DMS114 treated with DMSO at 0.1 percent for 48 hours (cell line): ENCODE measurements around the gene CCN2.

ENCODE experiments used
- DNase-seq: peaks from one replicate; lab custom pipeline; 2025; ENCODE audit not compliant: unreplicated experiment; lab: John Stamatoyannopoulos, UW

Gene CCN2, protein sequence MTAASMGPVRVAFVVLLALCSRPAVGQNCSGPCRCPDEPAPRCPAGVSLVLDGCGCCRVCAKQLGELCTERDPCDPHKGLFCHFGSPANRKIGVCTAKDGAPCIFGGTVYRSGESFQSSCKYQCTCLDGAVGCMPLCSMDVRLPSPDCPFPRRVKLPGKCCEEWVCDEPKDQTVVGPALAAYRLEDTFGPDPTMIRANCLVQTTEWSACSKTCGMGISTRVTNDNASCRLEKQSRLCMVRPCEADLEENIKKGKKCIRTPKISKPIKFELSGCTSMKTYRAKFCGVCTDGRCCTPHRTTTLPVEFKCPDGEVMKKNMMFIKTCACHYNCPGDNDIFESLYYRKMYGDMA

DNA sequence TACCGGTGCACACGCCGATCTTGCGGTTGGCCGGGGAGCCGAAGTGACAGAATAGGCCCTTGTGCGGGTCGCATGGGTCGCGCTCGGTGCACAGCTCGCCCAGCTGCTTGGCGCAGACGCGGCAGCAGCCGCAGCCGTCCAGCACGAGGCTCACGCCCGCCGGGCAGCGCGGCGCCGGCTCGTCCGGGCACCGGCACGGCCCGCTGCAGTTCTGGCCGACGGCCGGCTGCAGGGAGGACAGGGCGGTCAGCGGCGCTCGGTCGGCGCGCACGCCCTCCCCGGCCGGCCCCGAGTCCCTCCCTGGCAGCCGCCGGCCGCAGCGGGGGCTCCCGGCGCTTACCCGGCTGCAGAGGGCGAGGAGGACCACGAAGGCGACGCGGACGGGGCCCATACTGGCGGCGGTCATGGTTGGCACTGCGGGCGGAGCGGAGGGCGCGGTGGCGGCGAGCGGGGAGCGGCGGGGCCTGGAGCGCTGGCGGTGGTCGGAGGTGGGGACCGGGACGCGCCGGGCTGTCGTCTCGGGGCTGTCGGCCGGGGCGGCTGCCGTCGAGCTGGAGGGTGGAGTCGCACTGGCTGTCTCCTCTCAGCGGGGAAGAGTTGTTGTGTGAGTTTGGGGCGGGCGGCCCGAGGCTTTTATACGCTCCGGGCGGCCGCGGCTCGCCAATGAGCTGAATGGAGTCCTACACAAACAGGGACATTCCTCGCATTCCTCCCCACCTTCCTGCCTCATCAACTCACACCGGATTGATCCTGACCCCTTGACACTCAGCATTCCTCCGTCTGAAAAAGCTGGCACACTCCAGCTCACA lies at the start of gene CCN2:
Gene CCN2, minus strand, starts transcription at position 606 of the 809 bp plus-strand sequence. Its CDS starts 200 bp downstream, at position 406.
- no peak for DNase-seq

DNA sequence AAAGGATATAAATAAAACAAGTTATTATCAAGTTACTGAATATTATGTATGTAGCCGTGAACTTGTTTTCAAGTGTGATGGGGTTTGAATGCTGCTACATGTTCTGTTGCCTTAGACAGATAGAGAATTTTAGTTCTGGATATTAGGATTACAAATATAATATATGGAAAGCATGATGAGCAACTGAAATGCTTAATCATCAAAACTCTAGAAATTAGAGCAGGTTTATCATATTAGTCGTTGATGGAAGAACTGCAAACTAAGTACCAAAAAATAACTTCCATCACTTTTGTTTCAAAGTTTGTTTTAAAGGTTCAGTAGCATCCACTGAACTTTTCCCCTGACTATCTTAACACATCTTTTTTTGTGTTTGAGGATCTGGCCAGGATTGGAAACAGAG lies 49.1 kb upstream of the CCN2 start:
- DNase-seq: no peak

DNA sequence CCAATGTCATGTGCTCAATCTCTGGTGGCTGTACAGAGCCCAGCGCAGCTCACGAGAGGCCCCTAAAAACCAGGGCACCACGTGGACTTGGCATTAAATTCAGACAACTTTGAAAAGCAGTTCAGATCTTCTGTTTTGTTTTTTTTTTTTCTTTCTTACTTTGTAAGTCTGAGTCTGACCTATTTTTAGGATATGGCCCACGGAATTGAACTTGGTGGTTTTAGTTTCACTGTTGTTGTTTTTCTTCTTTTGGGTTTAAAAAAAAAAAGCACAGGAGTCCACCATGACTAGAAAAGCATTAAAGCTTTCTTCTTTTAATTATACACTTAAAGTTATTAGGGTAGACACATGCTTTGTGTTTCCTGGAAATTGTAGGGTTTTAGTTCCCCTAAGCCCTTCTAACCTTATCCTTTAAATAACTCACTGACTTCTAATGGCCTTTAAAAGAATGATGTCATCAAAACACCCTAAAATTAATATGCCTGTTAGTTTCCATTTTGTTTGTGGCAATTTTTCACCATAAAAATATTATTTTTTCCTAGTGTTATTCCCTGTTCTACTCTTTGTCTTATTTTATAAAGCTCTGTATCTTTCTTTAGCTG lies 48.5 kb upstream of the CCN2 start:
- no peak for DNase-seq

DNA sequence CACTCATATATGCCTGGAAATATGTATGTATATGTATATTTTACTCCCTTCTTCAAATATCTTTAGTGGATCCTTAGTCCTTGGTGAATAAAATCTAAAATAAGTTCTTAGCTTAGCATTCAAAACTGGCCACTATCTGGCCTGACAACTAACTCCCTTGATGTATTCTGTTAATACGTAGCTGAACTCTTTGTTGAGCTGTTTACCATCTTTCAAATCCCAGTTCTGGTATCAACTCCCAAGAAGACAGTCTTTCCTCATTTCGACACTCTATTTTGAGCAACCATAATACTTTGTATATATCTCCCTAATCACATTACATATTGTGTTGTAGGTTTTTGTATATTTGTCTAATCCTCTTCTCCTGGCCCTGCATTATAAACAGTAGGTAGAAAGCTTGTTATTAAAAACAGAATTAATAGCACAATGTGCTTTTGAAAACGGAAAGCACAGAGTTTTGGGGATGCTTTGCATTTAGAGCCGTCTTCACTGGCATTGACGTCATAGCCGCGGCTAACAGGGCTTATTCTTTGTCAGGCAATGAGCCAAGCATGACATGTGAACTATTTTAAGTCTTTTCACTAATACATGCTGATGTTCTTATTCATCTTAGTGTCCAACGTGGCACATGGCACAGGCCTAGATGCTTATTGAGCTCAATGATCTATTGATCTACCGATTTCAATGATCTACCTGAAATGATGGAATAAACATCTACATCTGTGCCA lies 47.2 kb upstream of the CCN2 start:
- DNase-seq: no peak

DNA sequence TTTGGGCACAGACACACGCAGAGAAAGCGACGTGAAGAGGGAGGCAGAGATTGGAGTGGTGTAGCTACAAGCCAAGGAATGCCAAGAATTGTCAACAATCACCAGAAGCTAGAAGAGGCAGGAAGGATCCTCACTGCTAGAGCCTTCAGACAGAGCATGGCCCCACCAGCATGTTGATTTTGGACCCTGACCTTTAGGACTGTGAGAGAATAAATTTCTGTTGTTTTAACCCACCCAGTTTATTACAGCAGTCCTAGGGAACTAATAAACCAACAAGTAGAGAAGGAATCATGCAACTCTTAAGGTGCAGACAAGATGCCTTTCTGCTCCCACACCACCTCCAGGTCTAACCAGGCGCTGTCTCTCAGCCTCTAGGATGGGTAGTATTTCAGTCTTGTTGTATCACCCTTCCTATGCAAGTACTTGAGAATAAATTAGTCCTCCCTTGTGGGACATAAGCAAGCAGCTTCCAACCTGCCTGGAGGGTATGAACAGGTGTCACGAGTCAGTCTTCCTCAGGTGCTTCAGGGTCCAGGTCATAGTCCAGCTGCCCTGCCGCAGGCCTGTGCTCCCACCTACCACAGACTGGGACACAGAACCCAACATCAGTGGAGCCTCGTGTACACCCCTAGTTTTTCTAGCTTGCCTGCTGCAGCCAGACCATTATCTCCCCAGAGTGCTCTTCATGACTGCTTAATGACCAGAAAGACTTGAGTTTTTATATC lies 46.4 kb upstream of the CCN2 start:
- DNase-seq: no peak

DNA sequence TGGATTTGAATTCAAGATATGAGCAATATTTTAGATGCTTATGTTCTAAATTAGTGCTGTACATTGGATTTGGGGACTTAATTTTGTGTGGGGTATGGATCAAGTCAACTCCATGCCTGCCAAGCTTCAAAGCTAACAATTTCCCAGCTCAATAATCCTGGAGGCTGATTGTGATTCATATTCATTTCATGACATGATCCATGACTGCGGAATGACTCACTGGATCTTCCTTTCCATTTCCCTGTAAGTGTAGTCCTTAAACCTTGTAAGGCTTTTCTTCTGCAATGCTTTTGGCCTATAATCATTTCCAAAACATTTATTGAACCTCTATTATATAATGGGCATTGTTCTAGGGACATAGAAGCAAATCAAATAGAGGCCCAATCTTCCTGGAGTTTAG lies 44.7 kb upstream of the CCN2 start:
- no peak for DNase-seq

DNA sequence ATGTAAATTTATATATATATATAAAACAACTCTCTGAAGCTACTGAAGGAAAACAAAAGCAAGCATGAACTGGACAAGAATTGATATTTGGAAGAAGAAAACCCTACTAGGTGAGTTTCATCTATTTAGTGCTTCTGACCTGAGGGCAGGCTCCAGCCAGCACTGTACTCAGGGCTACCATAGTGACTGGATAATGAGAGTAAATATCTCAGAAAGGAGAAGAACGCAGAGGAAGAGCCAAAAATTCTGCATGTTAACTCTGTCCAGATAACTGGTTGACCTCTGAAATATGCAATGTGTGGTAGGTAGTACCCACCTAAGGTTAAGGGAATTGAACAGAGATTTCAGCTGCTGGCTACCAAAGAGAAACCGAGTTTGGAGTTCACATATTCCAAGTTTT lies 41.4 kb upstream of the CCN2 start:
- DNase-seq: no peak

DNA sequence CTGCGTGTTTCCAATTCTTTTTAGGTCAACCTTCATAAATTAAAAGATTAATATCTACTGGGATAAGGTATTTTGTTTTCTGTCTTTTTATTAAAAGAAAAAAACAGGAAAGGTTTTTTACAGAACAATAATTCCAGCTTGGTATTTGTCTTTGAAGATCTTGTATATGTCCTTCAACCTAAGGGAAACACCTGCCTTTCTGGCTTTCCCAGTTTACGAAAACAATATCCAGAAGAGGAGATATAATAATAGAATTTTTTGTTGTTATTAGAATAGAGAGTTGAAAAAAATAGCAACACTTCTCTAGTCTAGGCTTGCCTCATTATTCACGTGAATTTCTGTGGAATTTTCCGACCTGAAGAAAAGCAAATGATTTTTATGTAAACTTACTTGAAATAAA lies 37.9 kb upstream of the CCN2 start:
- DNase-seq: no peak

DNA sequence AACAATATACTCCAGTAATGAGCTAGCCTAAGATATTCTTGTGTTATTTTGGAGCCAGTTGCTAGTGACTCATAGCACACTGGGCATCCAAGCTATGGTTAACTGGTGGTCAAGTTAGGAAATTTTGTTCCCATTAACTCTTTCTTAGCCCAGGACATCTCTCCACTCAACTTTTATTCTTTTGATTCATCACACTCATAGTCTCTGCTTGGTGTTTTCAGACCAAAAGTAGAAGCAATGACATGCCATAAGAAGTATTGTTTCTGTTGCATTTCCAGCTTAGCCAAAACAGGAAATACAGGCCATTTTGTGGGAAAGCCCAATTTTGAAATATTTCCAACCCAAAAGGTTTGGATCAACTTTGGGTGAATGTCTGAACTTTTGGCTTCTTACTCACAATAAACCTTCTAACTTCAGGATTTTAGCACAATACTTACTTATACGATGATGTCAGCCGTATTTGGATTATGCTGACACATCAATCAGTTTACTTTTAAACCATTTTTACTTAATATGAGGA lies 31.6 kb upstream of the CCN2 start:
- DNase-seq: no peak

DNA sequence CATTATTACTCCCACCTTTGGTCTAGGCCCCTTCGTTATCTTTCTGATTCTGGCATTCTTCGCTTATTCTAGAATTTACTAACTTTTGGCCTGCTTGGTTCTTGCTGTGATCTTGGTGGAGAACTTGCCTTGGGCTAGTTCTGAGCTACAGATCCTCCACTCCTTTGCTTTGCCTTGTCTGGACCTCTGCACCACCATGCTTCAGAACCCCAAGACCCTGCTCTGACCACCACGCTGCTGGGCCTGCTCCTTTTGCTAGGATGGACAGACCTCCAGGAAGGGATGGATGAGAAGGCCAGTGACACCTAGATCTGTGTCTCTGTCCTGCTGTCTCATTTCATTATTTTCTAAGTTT lies 30.4 kb upstream of the CCN2 start:
- DNase-seq: no peak

DNA sequence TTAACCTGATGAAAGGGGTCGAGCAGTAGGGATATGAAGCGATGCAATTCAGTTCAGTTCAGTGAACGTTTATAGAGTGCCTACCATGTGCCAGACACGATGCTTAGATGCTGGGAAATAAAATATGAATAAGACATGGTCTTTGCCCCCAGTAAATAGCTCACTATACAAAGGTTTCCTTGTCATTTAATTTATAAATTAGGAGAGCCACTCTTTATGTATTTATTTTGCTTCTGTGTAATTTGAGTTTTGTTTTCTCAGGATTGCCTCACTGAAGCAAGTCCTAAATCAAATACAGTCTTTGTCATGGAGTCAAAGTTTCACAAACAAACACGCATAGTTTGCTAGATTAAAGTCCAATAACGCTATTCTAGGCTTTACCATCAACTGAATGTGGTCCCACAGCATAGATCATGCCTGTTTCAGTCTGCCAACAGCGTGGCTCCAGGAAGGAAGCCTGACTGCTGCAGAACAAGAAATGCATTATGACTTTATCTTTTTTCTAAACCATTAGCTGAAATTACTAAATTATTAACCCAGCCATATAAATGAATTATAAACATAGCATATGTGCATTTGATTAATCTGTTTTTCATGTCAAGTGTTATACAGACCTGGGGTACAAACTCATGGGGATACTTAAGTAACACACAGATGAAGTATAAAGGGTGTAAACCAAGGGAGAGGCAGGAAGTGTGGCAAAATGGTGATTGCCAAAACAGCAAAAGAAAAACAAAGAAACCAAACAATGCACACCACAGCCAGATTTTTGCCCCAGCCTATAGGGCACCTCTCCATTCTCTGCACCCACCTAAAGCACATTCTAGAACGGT lies 29.8 kb upstream of the CCN2 start:
- DNase-seq: no peak

DNA sequence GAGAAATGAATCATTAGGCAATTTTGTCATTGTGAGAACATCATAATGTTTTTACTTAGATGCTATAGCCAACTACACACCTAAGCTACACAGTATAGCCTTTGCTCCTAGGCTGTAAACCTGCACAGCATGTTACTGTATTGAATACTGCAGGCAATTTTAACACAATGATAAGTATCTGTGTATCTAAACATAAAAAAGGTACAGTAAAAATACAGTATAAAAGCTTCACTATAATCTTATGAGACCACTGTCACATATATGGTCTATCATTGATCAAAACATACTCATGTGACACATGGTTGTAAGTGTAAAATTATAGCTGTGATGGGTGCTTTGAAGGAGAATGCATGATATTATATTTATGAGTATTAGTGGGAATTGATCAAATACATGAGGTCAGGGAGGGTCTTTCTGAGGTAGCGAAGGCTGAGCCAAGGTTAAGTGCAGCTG lies 29.2 kb upstream of the CCN2 start:
- DNase-seq: no peak

DNA sequence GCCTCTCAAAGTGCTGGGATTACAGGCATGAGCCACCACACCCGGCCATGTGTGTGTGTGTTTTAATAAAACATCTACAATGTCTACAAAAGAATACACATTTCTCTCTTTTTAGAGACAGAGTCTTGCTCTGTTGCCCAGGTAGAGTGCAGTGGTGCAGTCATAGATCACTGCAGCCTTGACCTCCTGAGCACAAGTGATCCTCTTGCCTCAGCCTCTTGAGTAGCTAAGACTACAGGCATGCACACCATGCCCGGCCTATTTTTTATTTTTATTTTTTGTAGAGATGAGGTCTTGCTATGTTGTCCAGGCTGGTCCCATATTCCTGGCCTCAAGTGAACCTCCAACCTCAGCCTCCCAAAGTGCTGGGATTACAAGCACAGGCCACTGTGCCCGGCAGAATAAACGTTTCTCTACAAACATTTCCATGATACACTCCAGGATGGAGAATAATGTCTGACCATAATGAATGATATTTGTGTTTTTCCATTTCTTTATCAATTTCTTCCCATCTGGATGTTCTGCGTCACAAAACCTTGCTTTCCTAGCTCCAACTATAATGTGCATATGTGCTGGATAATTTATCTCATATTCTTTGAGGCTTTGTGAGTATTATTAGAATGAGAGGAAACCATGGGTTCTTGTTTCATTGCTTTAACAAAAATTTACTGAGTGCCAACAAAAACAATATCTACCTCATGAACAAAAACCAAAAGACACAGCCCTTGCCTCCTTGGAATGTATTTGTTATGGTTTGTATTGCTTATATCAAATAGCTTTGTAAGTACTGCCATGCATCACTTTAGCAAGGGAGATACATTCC lies 28.6 kb upstream of the CCN2 start:
- no peak for DNase-seq

DNA sequence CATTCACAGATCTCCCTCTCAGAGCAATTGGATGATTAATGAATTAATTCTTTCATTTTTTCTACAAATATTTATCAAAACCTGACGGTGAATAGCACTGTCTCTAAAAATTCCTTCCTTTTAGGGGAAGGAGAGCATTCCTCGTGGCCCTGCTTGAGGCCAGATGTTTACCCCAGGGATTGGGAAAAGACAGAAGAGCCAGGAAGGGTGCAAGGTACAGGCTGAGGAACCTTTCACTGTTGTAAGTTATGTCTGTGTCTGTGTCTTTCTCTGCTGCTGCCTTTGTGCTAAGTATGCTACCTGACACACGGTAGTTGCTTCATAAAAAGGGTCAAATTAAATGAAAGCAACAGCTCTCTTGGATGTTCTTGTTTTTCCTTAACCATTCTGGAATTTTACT lies 27.4 kb upstream of the CCN2 start:
- DNase-seq: no peak

DNA sequence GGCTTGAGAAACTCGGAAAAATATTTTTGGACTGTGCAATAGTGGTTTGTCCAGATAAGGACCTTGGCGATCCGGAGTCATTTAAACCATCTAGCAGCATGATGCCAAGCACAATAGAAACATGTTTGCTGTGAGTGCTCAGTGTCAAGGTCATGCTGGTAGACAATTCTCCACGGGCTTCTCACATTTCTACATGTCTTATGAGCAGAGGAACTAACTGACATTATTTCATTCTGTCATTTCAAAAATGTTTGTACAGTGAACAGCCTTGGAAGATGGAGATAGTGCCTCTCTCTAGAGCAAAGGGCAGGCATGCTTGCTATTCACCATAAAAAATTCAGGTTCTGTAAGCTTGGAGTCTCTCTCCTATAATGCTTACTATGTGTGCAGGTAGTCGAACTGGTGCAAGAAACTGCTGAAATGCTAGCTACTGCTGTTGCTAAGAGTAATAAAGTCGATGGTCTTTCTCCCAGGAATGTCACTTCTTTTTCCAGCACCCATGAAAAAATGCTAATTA lies 25.4 kb upstream of the CCN2 start:
- no peak for DNase-seq

DNA sequence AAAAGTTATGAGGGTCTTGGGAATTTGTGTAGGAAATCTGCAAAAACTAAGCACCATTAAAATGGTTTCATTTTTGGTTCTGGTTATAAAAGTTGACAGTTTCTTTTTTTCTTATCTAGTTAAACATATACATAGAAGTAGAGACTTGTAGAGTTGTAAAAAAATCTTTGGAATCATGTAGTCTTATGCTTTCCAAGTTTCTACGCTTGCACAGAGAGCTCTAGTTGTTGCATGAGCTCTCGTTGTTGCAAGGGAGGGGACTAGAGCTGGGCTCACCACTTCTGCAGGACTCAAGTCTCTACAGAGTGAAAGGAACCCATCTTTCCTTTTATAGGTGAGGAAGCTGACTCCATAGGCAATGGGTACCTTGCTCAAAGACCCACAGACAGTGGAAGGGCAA lies 21.6 kb upstream of the CCN2 start:
- no peak for DNase-seq

DNA sequence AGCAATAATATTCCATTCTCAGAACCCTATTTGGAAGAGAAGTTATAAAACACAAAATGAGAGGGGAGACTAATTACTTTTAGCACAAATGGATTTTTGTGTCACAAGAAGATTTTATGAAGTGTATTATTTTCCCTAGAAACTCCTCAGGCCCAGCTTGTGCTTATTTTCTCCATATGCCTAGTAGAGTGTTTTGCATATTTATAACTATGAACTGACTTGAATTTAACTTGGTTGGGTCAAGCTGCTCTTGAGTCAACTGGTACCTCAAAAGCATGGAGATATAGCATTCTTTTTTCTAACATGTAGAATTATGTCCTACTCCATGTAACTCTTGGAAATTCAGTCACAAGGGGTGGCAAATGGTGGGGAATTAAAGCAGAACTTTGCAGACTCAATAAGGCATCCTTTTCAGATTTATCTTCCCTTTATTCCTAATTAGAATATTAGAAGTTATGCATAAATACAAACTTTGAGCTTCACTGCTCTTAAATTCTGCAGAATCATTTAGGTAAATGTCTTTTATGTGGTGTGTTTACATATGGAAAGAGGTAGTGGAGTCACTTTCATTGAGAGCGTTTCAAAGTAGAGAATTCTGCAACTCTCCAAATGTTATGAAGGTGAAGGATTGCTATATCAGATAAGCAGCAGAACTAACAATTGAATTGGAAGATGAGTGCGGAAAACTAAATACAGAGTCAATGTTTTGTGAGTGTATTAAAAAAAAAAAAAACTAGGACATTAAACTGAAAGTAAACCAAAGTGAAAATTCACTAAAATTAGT lies 19.1 kb upstream of the CCN2 start:
- no peak for DNase-seq

DNA sequence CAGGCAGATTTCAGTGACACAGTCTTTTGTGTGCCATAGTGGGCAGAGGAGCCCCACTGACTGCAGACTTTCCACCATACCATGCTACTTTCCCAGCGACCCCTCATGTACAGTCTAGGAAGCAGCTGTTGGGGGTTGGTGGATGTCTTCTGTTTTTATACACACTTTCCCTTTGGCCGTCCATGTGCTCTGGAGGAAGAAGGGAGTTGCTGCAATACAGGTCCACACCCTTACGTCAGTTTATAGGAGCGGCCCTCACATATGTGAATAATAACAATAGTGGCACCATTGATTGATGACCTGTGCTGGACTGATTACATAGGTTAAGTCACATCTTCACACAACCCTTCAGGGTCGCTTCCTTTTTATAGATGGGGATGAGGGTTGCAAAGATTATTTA lies 17.5 kb upstream of the CCN2 start:
- DNase-seq: no peak
